Renal cortical epithelial cell (primary cell): Measurements from ENCODE around the gene DIS3L2. TPM values are rescaled to one million over a fixed set of nuclear protein-coding genes. Genes with fewer than 3 reads are reported as not detected.

Experiments used
- DNase-seq: peaks from one replicate; pipeline ENCODE4 v3.0.0-alpha.2; 2011; ENCODE audit warnings: low read depth
- total RNA-seq: library from RNA; depleted of rRNA; stranded (reverse); fragments of >200 nt; gene quantifications from 2 replicates; pipeline ENCODE4 v1.2.3, GENCODE V29; 2014

The DIS3L2 gene
- total RNA-seq, 1 donor from 2014 or later = 28.5 TPM

DNA sequence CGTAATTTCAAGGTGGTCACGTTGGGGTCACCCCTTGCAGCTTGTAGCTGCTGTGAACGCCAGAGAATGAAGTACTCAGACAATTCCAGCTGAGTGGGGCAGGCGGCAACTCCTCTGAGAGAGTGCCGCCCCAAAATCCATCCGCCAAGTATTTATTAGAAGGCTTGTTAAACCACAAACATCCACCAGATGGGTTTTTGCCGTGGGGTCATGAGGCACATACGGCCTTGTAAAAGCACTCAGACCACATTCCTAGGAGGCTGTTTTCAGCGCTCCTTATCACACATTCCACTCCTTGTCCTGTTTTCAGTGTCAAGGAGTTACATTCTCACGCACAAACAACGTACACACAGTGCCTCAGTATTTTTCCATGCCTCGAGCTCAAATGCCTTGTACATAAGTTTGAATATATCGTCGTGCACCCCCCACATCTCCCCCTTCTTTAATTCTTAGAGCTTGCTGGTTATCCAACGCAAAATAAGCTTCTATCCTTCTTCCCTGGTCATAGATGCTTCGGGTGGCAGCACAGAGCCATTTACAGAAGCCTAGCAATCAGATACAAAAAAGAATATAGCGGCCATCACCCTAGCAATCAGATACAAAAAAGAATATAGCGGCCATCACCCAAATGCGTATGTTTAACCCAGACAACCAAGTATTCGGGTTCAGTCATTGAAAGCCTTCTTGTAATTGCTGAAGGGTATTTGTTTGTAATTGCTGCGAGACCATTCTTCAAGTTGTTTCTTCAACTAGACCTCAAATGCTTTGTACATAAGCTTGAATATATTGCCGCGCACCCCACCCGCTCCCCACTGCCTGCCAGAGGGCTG, 424.4 kb downstream of the DIS3L2 start:
- peak; percentile 19 for DNase-seq

DNA sequence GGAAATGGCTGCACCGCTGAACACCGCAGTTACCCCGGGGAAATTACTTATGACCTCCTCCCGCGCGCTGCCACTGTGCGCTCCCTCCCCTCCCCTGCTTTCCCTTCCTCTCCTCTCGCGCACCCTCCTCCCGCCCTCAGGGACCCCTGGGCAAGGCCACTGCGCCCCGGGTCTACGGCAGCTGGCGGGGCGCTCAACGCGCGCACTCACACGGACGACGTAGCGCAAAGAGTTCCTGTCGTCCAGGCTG, 424.9 kb downstream of the DIS3L2 start:
- no peak for DNase-seq

Other genes starting within 250 kb of the DIS3L2 start
- gene PDE6D, start 180.4 kb upstream of the DIS3L2 start, total RNA-seq = 19.1 and 25.0 TPM in 2 replicates
- gene COPS7B, start 175.3 kb upstream of the DIS3L2 start, total RNA-seq = 7.8 and 16.8 TPM in 2 replicates
- 0.40 TPM in 1 of 2 replicates, not detected in the other for gene NPPC, start 35.3 kb upstream of the DIS3L2 start, total RNA-seq